Glomerular endothelial cell (primary cell): Measurements from ENCODE around the gene MTCH2. TPM values are rescaled to one million over a fixed set of nuclear protein-coding genes. Genes with fewer than 3 reads are reported as not detected.
"Not testable (repeated sequence)": the region's sequence is repeated elsewhere in the genome, so short reads cannot be mapped to it uniquely, and the experiment has no call there.

Experiments
- DNase-seq: peaks from one replicate; pipeline ENCODE4 v3.0.0-alpha.2; 2011; ENCODE audit warnings: low read depth, low spot score; ENCODE audit errors: extremely low read depth
- total RNA-seq: library from RNA; depleted of rRNA; stranded (reverse); fragments of >200 nt; gene quantifications from 2 replicates; pipeline ENCODE4 v1.2.3, GENCODE V29; 2015

The MTCH2 gene
- total RNA-seq: 63.5 and 81.6 TPM in 2 replicates

DNA sequence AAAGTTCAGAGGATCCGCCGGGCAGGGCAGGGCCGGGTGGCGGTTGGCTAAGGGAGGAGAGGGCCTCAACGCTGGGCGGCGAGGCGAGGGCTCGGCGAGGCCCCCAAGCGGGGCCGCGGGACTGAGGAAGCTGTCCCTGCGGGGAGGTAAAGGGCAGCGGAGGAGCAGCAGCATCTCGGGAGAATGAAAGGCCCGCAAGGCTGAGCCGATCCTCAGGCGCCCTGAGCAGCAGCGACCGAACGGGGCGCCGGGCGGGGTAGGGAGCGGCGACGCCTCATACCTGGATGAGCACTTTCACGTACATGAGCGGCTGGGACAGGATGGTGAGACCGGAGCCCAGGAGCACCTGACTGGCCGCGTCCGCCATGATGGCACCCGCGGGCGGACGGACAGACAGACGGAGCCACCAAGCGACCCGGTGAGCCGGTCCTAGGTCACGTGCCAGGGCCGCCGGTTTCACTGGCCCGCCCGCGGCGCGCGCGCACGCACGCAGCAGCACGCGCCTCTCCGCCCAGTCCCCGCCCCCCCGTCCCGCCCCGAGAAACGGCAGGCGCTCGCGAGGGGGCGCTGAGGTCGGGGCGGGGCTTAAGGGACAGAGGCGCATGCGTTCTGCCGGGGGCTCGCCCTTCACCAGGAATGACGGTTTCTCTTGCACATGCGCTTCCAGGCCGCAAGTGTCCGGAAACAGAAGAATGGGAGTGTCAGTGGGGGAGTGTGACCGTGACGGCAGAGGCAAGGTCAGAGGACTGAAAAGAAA is at the start of gene MTCH2:
Gene MTCH2, minus strand, starts transcription at position 461 of the 757 bp plus-strand sequence. Its CDS starts 94 bp downstream, at position 367.
- DNase-seq: peak; percentile 75

DNA sequence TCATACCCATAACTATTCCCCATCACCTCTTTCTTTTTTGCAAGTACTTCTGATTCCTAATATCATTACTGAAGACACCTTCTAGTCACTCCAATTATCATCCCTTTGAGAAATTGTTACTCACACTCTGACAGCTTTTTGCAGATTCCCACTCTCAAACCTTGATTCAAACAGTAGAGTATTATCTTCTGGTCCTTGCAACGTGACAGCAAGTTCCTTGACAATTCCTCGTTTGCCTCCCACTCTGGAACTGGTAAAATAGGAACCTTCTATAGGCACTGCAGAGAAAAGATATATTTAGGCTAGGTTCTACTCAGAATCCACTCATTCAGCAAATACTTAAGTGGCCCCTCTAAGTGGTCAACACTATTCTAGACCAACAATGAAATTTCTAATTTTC is 49.6 kb upstream of the MTCH2 start:
- DNase-seq: no peak

DNA sequence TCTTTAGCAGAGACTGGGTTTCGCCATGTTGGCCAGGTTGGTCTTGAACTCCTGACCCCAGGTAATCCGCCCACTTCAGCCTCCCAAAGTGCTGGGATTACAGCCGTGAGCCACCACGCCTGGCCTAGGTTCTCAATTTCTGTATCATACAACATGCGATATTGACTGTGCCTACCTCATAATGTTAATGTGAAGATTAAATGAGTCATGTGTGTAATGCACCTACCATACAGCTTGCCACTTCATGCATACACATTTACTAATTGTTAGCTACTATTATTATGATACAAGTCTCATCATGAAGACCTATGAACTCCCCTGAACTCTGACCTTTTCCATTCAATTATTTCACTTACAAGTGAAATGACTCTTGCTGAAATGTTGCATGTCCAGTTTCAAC is 47.1 kb upstream of the MTCH2 start:
- no peak for DNase-seq

DNA sequence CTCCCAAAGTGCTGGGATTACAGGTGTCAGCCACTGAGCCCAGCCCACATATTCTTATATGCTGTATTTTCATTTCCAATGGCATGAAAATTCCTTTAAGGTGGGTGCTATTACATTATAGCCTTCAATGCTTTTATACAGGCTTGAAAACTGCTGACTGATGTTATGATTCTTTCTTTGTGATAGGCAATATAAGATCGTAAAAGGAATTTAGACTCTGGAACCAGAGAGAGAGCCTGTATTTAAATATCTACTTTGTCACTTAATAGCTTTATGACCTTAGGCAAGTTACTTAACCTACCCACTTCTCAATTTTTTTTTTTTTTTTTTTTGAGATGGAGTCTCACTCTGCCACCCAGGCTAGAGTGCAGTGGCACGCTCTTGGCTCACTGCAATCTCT is 46.6 kb upstream of the MTCH2 start:
- DNase-seq: no peak

DNA sequence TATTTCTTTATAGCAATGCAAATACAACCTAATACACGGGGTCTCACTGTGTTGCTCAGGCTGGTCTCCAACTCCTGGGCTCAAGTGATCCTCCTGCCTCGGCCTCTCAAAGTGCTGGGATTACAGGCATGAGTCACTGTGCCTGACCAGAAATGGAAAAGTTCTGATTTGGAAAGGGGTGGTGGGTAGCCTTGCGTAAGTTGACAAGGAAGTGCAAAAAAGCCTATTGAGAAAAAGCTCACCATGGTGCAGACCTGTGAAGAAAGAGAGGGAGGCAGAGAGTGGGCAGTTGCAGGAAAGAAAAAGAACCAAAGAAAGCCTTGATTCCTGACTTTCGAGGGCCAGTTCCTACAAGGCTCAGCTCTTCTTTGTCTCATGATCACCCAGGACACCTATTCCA is 45.8 kb upstream of the MTCH2 start:
- DNase-seq: no peak

DNA sequence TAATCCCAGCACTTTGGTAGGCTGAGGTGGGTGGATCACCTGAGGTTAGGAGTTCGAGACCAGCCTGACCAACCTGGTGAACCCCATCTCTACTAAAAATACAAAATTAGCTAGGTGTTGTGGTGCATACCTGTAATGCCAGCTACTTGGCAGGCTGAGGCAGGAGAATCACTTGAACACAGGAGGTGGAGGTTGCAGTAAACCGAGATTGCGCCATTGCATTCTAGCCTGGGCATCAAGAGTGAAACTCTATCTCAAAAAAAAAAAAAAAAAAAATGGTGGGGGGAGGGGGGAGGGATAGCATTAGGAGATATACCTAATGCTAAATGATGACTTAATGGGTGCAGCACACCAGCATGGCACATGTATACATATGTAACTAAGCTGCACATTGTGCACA is 44.3 kb upstream of the MTCH2 start:
- not testable (repeated sequence) for DNase-seq

DNA sequence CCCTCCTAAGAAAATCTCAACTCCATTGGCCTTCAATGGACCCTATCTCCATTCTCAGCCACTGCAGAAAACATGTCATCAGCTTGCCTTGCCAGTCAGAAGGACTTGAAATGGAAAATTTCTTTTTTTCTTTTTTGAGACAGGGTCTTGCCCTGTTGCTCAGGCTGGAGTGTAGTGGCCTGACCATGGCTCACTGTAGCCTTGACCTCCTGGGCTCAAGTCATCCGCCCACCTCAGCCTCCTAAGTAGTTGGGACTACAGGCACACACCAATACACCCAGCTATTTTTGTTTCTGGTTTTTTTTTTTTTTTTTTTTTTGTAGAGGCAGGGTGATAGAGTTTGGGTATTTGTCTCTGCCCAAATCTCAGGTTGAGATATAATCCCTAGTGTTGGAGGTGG is 43.8 kb upstream of the MTCH2 start:
- DNase-seq: no peak

DNA sequence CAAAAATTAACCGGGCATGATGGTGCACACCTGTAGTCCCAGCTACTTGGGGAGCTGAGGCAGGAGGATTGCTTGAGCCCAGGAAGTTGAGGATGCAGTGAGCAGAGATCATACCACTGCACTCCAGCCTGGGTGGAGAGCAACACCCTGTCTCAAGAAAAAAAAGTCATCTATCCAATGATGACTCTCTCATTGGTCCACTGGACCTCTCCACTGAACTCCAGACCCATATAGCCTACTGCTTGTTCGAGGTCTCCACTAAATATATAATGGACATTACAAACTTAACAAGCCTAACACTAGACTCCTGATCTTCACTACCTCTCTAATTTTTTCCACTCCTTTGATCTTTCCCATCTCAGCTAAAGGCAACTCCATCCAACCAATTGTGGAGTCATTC is 33.5 kb upstream of the MTCH2 start:
- DNase-seq: no peak

DNA sequence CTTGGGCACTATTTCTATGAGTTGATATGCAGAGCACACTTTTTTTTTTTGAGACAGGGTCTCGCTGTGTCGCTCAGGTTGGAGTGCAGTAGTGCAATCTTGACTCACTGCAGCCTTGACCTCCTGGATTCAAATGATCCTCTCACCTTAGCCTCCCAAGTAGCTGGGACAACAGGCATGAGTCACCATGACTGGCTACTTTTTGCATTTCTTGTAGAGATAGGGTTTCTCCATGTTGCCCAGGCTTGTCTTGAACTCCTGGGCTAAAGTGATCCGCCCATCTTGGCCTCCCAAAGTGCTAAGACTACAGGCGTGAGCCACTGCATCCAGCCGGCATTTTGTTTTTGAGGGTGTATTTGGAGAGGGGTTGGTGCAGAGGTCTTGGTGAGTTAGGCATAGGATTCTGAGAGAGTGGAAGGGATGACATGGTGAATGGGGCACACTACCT is 29.9 kb upstream of the MTCH2 start:
- DNase-seq: no peak

DNA sequence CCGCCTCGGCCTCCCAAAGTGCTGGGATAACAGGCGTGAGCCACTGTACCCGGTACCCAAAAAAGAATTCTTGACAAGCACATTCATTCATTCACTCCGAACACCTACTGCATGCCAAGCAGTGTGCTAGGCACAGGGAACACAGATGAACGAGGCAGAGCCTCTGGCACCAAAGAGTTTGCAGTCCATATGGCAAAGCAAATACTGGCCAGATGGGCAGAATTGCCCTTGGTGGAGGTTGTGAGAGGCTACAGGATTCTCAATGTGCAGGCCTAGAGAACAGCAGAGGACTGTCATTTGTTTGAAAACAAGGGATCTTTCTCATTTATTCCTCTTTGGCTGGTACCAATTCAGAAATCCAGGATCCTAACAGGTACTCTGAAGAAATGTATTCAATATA is 27.5 kb upstream of the MTCH2 start:
- DNase-seq: no peak

DNA sequence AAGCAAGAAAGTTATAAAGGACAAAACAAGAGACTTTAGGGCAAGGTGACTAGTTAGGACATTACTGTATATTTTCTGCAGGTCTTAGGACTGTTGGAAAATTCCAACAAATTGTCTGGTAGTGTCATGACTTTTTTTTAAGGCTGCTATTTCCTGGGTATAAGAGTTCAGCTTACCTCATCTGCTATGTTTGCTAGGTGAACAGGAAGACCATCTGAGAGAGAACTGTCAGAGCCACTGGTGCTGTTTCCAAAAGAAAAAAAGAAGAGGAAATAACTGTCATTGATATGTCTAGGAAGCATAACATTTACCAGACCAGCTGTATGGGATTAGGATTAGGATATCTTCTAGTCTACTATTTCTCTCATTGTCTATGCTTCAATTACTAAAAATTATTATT is 26.3 kb upstream of the MTCH2 start:
- no peak for DNase-seq

DNA sequence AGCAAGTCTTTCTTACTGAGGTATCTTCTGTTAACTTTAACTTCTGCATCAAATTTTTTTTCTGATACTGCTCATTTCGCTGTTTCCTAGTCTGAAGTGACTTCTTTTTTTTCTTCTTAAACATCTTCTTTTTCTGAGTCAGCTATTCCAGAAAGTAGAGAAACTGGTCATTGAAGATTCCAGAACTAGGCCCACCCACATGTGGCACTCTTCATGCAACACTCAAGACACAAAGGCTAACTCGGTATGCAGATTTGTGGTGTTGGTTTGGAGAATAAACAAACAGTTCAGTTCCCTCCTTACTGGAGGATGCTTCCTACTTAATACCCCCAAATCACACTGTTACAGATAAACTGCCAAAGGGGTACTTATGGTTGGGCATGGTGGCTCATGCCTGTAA is 25.2 kb upstream of the MTCH2 start:
- DNase-seq: no peak

DNA sequence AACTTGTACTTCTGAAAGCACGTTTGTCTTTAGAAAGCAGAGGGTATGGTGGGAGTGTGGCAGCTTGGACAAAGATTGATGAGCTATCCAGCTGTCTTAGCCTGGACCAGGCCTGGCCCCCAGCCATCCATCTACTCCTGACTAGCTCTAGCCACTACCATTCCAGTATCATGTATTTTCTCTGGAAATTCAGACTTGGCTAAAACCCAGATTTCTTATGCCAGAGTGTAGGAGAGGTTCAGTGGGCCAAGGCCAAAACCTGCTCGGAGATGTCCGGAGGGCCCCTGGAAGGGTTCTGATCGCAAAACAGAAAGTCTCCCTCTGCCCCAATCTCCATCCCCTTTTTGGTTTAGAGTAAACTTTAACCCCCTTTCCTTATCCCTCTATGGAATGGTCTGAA is 24.8 kb upstream of the MTCH2 start:
- no peak for DNase-seq

DNA sequence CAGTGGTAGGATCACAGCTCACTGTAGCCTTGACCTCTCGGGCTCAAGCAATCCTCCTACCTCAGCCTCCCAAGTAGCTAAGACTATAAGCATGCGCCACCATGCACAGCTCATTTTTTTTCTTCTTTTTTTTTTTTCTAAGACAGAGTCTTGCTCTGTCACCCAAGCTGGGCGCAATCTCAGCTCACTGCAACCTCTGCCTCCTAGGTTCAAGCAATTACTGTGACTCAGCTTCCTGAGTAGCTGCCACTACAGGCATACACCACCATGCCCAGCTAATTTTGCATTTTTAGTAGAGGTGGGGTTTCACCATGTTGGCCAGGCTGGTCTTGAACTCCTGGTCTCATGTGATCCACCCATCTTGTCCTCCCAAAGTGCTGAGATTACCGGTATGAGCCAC is 22.6 kb upstream of the MTCH2 start:
- DNase-seq: not testable (repeated sequence)

DNA sequence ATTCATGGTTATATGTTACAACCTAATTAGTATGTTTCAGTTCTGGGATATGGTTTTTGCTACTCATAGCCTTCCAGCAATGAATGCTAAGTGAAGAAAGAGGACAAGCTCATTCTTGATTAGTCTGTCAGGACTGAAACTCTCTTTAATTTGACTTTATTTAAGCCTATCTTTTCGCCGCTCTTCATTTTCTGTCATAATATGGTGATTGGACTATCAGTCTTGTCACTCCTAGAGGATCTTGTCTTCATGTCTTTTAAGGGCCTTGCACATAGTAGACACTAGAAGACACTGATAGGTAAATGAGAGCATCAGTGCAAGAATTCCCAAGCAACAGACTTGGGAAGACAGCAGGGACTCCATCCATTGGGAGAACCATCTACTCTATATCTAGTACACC is 18.9 kb upstream of the MTCH2 start:
- no peak for DNase-seq

DNA sequence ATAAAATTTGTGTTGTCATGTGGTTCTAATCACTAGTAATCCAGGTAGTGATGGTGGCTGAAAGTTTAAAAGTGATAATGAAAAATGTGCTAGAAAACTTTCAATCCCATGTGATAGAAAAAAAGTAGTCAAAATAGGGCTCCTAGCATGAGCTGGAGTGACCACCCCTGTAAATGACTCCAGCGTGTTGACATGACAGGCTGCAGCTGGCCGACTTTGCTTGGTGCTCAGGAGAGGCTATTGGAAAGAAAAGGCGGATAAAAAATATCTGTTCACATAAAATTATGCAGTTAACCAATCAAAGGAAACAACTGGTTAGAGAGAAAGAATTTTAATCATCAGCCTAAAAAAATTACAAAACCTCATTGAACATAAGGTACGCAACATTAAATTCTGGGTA is 16.9 kb upstream of the MTCH2 start:
- DNase-seq: no peak

DNA sequence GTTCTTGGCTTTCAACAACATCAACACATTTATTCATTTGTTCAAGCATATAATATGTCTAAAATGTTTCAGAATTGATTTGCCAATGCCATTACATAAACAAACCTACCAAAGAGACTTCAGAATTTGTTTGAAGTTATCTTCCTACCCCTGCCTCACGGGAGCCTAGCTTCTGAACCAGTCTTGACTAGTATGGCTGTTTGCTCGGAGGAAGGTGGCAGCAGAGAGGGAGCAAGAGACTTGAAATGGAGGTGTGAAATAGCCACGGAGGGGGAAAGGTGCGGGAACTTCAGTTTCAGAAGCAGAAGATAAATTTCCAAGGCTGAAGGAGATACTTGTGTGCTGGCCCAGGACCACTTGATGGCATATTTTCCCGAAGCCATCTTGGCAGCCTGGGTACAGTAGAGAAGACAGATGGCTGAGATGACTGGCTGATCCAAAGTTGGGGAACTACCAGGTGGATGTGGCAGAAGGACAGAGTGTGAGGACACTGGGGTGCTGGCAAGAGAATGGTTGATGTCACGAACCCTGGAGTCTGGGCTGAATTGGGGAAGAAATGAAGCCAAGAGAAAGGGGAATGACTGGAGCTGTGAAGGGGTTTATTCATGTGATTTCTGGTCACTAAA is 14.0 kb upstream of the MTCH2 start:
- DNase-seq: no peak

DNA sequence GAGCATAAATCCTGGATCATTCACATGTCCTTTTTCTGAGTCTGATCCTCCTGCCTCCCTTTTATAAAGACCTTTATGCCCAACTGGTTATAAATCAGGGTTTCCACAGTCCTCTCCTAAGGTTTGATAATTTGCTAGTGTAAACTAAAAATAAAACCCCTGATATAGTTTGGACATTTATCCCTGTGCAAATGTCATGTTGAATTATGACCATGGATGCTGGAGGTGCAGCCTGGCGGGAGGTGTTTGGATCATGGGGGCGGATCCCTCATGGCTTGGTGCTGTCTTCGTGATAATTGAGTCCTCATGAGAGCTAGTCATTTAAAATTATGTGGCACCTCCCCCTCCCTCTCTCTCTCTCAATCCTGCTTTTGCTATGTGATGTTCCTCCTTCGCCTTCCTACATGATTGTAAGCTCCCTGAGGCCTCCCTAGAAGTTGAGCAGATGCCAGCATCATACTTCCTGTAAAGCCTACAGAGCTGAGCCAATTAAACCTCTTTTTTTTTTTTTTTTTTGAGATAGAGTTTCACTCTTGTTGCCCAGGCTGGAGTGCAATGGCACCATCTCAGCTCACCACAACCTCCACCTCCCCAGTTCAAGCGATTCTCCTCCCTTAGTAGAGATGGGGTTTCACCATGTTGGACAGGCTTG is 9.6 kb upstream of the MTCH2 start:
- DNase-seq: no peak

DNA sequence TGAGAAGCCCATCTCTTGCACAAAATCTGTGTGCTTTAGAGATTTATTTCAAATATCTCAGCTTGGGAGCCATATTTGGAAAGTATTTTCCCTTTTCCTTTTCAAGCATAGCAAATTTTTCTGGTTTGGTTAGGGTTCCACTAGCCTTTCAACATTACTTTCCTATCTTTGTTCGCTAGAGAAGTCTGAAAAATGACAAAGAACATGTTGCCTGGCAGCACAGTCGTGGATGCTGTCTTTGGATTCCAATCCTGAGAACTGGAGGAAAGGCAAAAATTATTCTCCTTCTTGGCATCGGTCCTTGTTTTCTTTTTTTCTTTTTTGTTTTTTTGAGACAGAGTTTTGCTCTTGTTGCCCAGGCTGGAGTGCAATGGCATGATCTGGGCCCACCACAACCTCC is 6.9 kb upstream of the MTCH2 start:
- no peak for DNase-seq

DNA sequence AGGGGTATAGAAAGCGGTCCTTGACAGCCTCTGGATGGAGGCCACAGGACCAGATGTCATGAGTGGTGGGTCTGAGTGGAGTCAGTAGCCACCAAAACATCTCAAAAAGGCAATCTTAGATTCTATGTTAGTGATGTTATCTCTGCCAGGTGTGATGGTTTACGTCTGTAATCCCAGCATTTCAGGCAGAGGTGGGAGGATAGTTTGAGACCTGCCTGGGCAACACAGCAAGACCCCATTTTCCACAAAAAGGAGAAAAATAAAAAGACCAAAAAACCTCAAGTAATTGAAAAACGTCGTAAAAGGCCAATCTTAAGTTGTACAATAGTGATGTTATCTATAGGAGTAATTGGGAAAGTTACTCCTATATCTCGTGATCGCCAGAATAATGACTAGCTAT is 3.7 kb upstream of the MTCH2 start:
- DNase-seq: no peak

DNA sequence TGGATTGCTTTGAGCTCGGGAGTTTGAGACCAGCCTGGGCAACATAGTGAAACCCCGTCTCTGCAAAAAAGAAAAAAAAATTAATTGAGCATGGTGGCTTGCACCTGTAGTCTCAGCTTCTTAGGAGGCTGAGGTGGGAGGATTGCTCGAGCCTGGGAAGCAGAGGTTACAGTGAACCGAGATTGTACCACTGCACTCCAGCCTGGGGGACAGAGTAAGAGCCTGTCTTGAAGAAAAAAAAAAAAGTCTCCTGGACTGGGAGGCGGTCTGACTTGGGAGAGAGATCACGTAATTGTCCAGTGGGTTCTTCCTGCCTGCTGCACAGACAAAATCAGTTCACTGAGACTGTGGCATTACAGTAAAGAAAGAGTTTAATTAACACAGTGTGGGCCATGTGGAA is 3.1 kb upstream of the MTCH2 start:
- DNase-seq: no peak

DNA sequence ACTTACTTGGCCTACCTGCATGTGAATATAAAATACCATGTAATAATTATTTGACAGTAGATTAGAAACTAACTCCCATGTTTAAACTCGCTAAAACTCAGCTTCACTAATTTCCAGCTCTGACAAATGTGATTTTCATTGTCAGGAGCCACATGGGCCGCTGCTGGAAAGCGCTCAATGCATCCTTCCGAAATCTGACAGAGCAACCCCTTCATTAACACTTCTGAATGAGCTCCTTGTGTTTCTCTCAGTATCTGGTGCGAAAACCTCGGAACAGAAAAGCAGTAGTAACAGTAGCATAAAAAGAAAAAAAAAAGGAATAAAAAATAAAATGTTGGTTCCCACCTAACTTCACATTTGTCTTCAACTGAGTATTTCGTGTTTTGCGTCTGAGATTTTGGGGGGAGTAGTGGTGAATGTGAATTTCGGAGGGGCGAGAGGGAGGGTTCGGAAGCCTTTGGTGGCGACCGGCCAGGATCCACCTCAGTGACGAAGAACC is 710 bp downstream of the MTCH2 start:
- no peak for DNase-seq
